Stimulated activated CD8-positive, alpha-beta memory T cell treated with anti-CD3 and anti-CD28 coated beads, Interleukin-7, amount 100 ng/mL, for 4 hours (primary cell): ENCODE data around the gene HTT.
A peak's percentile ranks its signal among the peaks of the same experiment; 100 is the strongest.
"Not testable (repeated sequence)": the region's sequence is repeated elsewhere in the genome, so short reads cannot be mapped to it uniquely, and the experiment has no call there.

Experiments
- DNase-seq, 2 donors: peaks; one replicate each; pipeline ENCODE4 v3.0.0-alpha.2; 2020; ENCODE audit warnings: low read depth in 2 of 2

The HTT gene

DNA sequence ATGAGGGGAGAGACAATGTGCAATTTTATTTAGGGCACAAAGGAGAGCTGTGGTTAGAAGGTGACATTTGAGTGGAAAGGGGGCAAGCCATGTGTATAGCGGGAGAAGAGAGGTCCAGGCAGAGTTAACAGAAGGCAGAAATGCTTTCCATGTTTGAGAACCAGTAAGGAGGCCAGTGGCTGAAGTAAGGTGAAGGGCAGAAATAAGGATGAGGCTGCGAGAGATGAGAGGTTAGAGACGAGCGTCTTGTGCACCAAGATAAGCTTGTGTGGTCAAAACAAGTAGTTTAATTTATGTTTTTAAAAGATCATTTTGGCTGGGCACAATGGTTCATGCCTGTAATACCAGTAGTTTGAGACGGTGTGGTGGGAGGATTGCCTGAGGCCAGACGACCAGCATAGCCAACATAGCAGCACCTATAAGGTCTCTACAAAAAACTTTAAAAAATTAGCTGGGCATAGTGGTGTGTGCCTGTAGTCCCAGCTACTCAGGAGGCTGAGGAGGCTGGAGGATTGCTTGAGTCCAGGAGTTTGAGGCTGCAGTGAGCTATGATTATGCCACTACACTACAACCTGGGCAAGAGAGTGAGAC, 8.5 kb downstream of the HTT start:
- DNase-seq, result no peak

- DNase-seq, result no peak
Observed at GRCh38 chr4:3083732-3084131, 9.3 kb downstream of the HTT start.

- DNase-seq, result no peak
Observed at GRCh38 chr4:3085948-3086670, 11.6 kb downstream of the HTT start.

DNA sequence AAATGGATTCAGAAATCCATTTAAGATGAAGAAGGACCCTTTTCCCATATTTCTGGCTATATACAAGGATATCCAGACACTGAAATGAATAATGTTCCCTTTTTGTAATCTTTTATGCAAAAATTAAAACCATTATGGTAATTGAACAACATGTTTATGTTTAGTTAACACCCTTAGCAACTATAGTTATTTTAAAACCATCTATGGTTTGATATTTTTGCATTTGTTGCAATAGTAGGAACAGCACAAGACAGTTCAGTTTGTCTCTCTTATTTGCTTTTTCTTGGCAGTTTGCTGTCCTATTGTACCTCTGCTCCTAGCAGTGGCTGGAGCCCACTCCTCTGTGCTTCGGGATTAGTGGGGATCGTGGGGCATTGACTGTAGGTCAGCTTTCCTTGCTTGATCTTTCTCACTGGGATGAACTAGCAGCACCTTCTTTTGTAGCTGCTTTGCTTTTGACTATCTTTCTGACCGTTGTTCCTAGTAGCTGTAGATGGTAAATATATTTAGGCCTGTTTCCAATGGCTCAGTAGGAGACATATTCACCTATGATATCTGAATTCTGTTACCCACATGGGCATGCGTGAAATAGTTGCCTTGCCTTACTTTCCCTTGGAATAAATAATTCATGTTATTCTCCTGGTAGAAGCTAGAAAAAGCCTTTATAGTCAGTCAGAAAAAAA, 12.8 kb downstream of the HTT start:
- DNase-seq, result no peak

- DNase-seq, result no peak
Observed at GRCh38 chr4:3091464-3091863, 17.0 kb downstream of the HTT start.

DNA sequence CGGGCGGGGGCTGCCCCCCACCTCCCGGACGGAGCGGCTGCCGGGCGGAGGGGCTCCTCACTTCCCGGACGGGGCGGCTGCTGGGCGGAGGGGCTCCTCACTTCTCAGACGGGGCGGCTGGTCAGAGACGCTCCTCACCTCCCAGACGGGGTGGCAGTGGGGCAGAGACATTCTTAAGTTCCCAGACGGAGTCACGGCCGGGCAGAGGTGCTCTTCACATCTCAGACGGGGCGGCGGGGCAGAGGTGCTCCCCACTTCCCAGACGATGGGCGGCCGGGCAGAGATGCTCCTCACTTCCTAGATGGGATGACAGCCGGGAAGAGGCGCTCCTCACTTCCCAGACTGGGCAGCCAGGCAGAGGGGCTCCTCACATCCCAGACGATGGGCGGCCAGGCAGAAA, 20.2 kb downstream of the HTT start:
- not testable (repeated sequence) for DNase-seq

DNA sequence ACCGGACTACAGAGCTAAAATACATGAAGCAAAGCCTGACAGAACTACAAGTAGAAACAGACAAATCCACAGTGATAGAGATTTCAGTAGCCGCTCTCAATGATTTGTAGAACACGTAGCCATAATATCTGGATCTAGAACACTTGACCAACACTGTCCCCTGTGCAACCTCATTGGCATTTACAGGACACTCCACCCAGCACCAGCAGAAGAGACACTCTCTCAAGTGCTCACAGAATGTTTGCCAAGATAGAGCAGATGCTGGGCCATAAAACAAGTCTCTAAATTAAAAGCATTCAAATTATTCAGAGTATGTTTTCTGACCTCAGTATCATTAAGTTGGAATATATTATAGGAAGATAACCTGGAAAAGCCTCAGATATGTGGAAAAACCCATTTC, 21.7 kb downstream of the HTT start:
- no peak for DNase-seq

- no peak for DNase-seq
Observed at GRCh38 chr4:3098346-3098745, 23.9 kb downstream of the HTT start.

DNA sequence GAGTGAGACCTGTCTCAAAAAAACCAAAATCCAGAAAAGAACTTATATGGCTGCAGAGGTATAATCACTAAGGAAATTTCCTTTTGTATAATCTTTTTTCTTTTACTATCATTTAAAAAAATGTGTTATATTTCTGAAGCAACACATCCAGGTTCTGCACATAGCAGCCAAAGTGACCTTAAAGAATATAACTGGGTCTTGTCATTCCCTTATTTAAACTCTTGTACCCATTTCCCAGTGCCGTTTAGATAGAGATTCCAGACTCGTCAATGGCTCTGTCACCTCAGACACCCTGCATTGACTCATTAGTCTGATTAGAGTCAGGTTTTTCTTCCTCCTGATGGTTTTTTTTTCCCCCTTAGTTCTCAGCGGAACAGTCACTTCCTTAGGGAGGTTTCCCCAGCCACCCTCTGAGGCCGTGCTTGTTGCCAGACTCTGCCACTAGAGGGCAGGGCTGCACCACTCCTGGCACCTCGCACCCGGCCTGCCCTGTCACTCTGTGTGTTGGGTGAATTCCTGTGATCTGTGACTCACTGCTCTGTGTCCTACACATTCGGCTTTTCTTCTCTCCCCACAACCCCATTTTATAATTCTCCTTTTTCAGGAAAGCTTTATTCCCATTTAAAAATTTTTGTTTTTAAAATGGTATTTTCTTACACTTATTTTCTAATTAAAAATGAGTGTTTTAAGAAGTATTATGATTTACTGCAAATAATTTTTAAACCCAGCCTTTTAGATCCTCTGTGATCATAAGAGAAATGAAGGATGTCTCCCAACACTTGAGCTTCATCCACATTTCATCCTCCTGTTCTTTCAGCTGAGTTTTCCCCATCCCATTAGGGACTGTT, 32.1 kb downstream of the HTT start:
- DNase-seq, result peak; percentile 77 to 83

GRCh38 chr4:3107271-3107670, 32.8 kb downstream of the HTT start:
- no peak for DNase-seq

DNA sequence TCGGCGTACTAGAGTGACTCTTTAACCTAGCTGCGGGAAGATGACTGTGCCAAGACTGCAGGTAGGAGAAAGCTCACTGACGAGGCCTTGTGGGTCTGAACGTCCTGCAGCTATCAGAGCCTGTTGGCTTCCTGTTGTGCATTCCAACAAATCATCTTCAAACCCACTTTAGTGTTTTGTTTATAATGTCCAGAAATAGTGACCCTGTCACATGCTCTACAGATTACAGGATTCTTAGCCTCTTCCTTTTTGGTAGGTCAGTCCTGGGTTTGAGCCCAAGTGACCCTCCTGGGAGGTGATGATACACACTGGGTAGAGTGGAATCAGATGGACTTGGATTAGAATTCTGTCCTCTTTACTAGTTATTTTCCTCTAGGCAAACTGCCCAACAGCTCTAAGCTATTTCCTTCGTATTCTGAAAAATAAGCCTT, 33.2 kb downstream of the HTT start:
- DNase-seq, result no peak

GRCh38 chr4:3108211-3108610, 33.7 kb downstream of the HTT start:
- no peak for DNase-seq

- no peak for DNase-seq
Observed at GRCh38 chr4:3111461-3111860, 37.0 kb downstream of the HTT start.

- DNase-seq, result no peak
Observed at GRCh38 chr4:3112201-3112600, 37.7 kb downstream of the HTT start.

DNA sequence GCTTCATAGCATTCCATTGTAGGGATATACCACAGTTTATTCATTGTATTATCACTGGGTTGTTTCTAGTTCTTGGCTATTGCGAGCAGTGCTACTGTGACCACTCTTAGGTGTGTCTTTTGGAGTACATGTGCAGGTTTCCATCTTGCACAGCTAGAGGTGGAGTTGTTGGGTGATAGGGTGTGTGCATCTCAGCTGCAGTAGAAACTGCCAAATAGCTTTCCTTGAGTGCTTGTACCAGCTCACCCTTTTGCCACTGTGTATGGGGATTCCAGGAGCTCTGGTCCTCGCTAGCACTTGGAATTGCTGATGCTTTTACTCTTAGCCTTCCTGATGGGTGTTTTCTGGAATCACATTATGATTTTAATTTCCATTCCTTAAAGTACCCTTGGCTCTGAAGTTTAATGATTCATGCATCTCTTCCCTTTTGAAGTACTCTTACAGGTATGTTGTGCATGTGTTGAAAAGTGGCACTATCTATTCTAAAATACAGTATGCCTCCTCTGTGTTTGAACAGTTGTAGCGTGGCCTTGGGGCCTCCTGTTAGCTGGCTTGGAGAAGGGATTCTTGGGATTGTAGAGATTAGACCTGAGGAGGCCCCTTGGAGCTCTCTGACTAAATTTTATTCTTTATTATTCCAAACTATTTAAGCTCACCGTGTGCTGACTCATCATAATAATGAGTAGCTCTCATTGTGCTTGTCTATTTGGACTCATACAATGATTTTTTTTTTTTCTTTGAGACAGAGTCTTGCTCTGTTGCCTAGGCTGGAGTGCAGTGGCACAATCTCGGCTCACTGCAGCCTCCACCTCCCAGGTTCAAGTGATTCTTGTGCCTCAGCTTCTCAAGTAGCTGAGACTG, 38.4 kb downstream of the HTT start:
- no peak for DNase-seq

DNA sequence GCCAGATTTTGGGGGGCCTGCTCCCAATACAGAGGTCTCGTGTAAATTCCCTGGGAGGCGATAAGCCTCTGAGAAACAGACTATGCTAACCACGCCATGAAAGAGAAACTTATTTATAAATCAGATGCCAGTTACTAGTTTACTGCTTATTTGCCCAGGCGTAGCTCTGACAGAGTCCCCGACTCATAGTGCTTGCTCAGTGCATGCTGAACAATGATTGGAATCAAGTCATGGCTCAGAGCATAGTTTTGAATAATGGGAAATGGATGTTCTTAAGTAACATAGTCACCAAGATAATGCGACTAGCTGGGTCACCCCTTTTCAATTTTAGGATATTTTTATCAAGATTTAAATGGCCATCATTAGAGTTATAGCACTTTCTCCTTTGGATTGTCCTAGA, 39.9 kb downstream of the HTT start:
- no peak for DNase-seq

DNA sequence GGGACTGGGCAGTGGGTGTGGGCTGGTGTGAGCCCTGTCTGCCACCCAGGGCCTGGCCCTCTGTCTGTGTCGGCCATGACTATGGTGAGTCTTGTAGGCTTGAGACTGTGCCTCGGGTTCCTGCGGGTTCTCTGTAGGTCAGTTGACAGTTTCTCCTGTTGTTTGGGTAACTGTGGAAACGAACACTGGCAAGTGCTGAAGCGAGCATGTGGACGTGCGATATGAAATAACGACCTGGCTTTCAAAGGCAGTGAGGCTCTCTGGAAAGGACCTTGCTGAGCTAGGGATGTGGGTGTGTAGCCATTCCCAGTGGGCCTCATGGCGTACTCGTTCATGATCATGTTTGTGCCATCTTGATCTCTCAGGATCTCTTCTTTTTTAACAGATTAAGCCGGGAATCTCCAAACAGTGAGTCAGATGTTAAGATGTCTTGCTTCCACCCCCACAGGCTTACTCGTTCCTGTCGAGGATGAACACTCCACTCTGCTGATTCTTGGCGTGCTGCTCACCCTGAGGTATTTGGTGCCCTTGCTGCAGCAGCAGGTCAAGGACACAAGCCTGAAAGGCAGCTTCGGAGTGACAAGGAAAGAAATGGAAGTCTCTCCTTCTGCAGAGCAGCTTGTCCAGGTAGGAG, 41.3 kb downstream of the HTT start:
- no peak for DNase-seq

GRCh38 chr4:3116955-3117354, 42.5 kb downstream of the HTT start:
- no peak for DNase-seq

DNA sequence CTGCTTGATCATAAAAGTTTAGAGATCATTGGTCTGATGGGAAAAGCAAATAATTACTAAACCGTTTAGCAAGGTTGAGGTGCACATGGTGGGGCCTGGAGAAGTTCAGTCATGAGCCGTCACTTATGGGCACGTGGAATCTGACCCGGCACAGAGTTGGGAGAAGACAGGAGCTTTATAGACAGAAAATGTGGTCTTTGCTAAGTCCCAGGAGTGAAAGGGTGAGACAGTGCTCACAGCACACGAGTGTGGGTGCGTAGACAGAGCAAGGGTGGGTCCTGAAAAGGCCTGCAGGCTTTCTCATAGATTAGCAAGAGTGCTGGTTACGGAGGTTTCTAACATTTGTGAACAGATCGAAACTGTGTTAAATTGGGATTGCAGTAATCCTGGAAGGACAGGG, 43.8 kb downstream of the HTT start:
- DNase-seq, result no peak

DNA sequence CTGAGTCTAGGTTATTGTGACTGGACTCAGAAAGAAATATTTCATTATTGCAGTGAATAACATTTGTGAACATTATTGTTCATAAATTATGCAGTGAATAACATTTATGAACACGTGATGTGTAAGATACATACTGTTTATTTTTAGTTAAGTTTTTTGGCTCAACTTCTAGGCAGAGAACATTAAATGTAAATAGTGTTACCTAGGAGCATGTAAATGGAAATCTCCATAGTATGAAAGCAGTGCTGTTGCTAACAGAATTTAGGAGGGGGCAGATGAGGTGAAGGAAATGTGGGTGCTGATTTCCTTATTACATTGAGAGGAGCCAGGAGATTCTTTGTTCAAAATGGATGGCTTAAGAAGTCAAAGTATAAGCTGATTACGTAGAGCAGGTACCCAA, 45.0 kb downstream of the HTT start:
- no peak for DNase-seq

GRCh38 chr4:3121110-3121509, 46.6 kb downstream of the HTT start:
- DNase-seq, result no peak
